Stimulated activated CD8-positive, alpha-beta memory T cell treated with anti-CD3 and anti-CD28 coated beads, Interleukin-7, amount 100 ng/mL, for 48 hours (primary cell): ENCODE measurements around the gene SP6.
A peak's percentile ranks its signal among the peaks of the same experiment; 100 is the strongest.

ENCODE experiments used
- DNase-seq, 2 donors: peaks; one replicate each; pipeline ENCODE4 v3.0.0-alpha.2; 2020; ENCODE audit warnings: low read depth in 1 of 2; ENCODE audit errors: extremely low read depth in 1 of 2

SP6 gene

DNA sequence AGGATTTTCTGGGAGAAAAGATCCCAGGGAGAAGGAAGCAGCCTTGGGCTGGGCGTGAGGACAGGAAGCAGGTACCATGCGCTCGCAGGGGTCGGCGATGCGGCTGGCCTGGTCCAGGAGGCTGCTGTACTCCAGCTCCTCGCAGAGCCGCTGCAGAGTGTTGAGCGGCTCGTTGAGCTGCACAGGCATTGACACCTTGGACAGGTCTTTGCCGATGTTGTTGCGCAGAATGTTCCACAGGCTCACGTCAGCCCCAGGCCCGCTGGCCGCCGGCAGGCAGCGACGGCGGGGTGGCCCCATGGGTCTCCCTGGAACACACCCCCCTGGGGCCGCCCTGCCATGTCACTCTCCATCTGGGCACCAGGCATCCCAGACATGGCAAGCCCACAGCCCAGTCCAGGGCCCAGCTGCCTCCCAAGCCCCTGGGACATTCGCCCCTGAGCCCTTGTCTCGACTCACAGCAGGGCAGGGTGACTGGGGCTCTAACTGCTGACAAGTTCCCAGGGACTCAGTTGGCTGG, 37.4 kb downstream of the SP6 start:
- DNase-seq: no peak

DNA sequence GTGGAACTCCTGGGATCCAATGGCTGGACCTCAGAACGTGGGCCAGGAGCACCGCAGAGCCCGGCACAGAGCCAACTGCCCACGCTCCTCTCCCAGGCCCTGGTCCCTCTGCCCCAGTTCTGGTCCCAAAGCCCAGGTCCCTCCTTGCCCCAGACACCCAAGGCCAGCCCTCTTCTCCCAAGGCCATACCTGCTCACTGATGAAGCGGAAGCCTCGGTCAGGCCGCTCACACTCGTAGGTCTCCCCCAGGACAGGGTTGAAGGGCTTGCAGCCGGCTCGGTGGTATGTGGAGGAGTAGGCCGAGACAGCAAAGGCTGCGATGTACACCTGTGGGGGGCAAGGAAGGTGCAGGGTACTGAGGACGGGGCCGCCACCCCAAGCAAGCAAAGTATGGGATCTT, 37.9 kb downstream of the SP6 start:
- no peak for DNase-seq

DNA sequence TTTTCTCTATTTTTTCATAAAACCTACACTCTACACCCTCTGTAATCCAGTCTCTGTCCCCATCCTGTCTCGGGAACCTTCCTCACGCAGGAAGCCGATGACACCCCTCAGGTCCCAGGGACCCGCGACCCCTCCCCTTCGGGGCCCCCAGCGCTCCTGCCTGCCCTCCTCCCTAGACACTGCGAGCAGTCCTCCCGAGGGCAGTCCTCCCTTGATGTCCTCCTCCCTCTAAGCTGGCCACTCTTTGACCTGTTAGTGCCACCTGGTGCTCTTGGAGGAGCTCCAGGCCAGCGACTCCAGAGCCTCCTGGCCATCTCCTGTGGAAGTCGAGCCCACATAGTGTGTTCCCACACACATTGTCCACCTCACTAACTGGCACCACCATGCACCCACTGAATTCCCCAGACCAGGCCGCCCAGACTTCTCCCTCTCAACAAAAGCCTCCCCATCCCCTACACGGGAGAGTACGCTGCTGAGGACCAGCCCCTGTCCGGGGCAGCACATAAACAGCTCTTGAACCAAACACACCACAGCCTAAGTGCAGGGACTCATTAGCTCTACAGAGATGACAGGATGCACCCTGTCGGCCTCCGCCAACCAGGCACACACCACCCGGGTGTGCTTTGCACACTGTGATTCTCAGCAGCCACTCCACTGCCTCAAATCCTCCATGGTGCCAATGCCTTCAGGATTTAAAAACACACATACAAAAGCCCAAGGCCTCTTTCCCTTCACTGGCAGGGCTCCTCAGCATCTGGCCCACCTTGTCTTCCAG, 38.6 kb downstream of the SP6 start:
- DNase-seq: no peak

DNA sequence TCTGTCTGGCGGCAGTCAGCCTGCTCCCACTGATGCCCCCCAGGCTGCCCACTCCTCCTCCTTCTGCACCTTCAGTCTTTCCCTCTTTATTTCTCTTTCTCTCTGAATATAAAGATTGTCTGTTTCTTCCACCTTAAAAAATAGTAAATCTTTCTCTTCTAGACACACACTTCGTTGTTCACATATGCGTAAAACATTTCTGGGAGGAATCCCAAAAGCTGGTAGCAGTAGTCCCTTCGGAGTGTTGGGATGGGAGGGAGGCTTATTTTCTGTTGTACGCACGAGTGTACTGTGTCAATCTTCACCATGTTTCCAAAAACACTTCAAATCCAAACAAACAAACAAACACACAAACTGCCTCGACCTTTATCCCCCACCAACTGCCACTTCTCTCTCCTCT, 39.3 kb downstream of the SP6 start:
- no peak for DNase-seq

DNA sequence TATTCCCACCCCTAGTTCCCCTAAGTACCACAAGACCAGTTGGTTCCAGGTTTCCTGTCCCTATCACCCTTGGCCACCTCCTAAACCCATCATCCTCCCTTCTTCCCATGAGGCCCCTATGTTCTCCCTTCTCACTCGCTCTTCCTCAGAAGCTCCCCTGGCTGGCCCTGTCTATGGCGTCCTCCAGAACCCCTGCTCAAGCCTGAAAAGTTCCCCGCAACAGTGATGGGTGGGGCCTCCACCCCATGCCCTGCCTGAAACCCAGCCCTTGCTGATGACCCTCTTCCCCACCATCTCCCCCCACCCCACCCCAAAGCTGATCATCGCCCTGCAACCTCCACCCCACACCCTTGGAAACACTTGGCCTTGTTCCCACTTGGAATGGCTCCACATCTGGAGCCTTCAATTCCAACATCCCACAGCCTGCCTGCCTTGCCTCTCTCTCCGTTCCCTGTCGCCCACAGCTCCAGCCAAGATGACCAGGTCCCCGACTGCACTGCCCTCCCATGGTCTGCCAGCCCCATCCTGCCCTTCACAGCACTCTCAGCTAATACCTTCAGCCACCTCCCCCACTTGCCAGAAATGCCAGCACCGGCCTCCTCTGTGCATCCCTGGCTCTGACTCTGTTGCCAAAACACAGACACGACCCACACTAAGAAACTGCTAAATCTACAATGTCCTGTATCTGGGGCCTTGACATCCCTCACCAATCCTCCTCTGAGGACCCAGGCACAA, 39.9 kb downstream of the SP6 start:
- no peak for DNase-seq

DNA sequence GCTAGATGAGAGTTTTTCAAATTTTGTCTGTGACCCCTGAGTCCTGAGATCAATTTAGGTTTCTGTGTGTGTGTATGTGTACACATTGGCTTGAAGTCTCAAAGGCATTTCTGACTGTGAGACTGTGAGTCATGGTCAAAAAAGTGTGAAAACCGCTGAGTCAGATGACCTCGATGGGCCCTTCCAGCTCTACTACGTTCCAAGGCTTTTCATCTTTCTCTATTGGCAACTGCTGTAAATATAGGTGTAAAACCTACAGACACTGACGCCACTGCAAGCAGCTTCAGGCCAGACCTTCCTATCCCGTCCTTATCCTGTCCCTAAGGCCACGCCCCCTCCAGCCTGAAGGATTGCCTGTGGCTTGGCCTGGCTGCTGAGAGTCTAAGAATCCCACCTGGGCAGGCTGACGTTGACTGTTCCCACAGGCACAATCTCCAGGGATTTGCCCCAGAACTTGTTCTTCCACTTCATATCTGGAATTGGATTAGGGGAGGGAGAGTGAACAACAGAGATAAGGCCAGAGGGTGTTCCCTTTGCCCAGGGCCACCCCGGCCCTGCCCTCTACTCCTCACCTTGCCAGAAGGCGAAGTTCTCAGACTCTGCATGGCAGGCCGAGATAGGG, 40.7 kb downstream of the SP6 start:
- DNase-seq: no peak

DNA sequence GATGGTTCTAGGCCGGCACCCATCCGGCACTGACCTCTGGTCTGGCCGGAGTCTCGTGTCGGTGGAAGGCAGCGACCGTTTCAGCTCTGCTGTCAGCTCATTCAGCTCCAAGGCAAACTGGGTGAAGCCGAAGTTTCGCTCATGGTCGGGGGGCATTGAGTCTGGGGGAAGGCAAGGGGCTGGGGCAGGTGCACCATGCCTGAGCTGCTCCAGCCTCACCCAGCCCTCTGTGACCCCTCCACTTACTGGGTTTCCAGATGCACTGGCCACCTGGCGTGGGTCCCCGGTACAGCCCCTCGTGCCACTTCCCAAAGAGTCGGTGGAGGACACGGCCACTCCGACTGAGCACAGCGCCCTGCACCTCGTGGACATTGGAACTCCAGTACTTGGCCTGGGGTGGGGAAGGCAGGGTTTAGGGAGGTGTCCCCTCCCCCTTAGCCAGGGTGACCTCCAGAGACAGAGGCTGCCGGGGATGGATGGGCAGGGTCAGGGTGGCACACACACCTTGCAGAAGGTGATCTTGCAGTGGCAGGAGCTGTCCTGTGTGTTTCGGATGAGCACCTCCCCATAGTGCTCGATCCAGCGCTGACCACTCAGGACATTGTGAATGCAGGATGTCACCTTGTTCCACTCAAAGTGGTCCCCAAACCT, 42.0 kb downstream of the SP6 start:
- no peak for DNase-seq

DNA sequence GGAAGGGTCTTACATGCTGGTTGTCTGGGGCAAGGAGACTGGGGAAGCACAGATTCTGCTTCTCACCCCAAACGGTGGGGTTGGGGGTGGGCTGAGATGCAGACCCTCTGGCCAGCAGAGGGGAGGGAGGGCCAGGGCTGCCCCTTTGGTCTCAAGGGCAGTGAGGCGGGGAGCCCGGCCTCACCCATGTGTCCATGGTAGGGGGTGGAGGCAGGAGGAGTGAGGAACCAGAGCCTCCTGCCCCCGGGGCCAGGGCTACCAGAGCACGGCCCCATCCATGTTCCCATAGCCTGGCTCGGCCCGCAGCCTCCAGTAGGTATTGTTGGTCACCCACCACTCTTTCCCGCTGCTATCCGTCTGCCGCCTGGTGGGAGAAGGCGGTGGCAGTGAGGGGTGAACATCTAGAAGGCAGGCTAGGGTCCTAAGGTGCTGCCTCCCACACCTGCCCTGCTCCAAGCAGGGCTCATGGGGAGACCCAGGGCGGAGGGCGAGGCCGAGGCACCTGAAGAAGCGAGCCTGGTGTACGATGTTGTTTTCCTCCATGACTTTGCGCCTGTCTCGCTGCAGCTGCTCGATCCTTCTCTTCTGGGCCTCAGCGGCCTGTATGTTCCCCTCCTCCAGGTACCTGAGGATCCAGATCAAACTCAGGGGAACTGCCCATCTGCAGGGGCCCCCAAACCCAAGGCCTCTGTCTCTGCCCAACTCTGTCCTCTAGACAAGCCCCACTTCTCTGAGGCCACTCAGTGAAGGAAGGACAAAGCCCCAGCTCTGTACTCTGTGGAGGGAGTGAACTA, 42.7 kb downstream of the SP6 start:
- DNase-seq: no peak

DNA sequence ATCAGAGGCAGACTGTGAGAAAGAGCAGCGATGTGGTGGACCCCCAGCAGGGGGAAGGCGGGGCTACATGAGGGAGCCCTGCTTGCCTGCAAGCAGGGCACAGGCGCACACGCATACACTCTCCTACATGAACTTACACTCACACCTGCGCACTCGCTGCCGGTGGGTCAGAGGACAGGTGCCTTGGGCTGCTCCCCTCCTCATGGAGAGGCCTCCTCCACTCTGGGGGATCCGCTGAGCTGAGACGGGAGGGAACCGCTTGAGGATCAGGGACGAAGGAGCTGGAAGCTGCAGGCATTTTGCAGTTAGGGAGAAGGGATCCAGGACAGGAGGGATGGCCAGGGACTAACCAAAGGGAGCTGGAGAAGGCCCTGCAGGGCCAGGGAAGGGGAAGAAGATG, 43.5 kb downstream of the SP6 start:
- no peak for DNase-seq

DNA sequence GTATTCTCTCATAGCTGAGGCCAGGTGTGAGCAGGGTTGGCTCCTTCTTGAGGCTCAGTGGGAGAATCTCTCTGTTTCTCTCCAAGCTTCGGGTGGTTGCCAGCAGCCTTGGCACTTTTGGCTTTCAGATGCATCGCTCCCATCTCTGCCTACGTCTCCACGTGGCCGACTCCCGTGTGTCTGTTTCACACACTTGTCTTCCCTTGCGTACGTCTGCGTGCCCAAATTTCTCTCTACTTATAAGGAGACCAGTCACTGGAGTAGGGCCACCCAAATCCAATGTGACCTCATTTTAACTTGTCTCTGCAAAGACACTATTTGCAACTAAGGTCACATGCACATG, 44.1 kb downstream of the SP6 start:
- DNase-seq: no peak

DNA sequence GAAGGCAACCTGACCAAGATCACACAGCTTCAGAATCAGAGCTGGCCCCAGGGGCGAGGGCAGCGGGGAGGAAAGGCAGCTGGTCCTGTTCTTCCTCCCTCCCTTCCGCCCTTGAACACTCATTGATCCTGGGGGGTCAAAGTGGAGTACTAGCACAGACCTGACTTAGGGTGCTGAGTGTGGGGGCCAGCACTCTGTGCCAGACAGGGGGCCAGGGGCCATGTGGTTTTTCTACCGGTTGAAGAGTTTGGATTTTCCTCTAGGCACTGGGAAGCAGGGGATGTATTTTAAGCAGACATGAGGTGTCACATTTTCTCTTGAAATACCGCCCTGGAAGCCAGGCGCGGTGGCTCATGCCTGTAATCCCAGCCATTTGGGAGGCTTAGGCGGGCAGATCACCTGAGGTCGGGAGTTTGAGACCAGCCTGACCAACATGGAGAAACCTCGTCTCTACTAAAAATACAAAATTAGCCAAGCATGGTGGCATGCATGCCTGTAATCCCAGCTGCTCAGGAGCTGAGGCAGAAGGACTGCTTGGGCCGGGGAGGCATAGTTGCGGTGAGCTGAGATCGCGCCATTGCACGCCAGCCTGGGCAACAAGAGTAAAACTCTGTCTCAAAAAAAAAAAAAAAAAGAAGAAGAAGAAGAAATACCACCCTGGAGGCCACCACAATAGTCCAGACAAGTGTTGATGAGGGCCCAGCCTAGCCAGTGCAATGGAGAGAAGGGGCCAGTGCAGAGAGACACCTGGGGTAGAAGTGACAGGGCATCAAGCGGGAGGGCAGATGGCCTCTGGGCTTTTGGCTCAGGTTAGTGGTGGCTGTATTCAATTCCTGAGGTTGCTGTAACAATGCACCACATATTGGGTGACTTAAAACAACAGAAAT, 44.7 kb downstream of the SP6 start:
- DNase-seq: no peak

DNA sequence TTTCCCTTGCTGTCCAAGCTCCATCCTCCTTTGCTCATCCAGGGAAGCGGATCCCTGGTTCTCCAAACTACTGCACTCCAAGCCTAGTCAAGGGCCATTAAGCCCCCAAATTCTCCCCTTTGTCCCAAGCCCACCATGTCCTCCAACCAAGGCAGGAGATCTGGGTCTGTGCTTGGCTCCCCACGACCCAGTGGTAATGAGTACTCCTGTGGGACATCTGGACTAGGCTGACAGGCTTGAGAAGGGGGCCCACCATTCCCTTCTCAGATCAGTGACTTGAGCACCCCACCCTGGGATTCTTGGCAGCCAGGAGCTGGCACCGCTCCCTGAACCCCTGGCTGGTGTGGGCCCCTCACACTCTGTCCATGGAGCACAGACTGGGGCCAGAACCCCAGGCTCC, 46.5 kb downstream of the SP6 start:
- DNase-seq: no peak

DNA sequence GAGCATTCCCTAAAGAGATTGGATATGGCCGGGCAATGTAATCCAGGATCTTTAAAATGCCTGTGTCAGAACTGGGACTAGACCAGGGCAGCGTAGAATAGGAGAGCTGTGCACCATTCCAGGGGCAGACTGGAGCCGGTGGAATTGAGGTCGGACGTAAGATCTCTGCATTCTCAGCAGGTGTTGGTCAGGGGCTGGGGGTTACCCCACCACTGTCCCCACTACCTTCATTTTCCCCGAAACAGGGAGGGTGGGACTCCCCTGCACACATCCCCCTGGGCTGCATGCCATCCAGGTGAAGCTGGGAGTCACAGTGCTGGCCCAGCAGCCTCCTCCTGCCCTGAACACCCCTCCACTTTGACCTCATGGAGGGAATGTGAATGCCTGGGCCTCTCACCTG, 47.2 kb downstream of the SP6 start:
- DNase-seq: no peak

DNA sequence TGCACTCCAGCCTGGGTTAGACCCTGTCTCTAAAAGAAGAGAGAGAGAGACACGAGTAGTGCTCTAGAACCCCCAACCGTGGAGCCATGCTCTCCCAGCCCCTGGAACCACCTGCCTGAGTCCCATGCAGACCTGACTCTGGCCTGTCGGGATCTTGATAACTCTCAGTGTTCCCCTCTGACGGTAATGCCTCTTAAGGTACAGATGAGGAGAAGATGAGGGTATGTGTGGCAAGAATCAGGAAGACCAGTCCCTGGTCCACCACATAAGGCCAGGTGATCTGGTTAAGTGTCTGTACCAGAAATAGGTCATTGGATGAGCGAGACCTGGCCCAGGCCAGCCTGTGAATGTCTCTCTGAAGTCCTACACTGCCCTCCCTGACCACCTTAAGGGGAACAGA, 47.8 kb downstream of the SP6 start:
- no peak for DNase-seq

DNA sequence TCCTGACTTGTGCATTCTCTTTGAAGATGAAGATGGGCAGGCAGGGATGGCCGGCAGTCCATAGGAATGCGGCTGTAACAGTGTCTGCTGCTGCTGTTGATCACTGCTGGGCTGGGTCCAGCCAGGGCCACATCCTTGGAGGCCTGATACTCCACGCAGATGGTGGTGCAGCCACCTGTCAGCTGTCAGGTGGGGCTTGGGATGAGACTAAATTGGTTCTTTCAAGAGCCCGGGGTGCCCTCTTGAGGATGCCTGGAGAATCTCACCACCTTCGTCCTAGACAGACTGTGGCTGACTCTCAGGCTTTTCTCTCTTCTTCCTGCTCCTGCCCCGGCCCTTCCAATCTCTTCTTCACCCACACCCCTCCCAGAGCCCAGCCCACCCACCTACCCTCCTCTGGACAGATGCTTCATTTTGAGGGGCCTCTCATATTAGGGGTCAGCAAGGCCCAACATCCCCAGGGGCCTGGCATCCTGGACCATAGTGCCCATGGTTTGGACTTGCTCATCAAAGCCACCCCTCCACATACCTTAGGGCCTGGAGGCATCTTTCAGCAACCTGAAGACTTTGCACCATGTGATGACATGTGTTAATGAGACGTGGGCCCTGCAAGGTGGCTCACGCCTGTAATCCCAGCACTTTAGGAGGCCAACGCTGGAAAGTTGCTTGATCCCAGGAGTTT, 48.5 kb downstream of the SP6 start:
- peak in 1 of 2 donors; percentile 42 for DNase-seq

DNA sequence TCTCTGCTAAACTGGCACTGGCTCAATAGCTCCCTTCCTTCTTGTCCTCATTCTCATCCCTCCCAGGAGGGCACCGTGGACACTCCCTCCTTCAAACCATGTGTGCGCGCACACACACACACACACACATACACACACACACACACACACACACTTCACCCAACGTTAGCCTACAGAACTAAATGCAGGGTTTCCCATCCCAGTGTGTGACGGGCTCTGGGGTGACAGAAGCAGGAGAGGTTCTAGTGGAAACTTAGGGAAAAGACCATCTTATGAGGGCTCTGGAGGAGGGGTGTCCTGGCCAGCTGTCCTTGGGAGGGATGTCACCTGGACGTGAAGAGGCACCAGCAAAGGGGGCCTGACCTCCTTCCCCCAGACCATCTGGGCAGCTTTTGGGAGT, 49.1 kb downstream of the SP6 start:
- no peak for DNase-seq

DNA sequence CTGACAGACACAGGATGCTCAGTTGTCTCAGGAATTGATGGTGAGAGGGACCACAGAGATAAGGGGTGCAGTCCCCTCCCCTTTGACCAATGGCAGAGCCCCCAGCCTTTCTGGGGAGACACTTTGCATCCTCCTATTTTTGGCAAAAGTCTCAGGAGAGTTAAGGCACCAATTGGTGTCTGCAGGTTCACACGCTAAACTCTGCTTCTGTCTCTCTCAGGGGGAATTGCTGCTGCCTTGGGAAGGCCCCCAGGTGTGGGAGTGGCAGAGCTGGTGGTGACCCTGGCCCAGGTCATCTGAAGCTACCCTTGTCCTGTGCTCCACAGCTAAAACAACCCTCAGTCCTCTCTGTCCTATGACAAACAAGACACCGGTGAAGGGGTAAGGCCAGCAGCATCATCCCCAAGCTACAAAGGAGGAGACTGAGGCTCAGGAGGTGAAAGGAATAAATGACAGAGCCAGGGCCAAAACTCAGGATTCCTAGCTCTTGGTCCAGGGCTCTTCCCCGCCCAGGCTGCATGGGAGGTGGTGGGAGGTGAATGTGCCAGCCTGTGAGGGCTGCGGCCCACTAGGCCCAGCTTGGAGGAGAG, 49.7 kb downstream of the SP6 start:
- no peak for DNase-seq

DNA sequence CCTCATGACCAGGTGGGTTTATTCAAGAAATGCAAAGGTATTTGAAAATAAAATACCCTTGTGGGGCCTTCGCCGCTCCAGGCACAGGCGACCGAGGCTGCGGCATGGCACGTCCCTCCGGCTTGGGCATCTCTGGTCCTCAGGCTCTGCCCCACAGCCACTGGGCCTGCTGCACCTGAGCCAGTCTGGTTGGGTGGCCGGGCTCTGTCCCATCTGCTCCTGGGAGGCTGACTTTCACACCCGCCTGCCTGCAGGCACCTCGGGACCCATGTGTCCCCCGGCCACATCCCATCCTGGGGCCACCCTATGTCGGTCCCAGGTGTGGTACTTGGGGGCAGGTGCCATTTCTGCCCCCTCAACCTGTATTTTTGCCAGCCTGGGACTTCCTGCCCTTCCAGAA, 50.3 kb downstream of the SP6 start:
- no peak for DNase-seq

DNA sequence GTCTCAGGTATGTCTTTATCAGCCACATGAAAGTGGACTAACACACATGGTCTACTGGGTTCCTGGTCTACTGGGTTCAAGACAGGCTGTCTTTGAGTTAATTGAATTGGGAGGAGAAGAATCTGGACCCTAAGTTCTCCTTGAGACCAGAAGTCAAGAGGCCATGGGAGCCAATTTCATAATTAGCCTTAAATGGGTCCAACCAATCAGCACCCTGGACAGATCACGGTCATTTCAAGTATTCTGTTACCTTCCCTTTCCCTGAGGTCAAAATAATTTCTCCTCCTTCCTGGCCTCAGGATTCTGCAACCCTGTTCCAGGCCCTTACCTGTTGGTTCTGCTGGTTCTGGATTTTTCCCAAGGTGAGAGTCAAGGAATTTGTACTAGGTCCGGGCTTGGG, 53.2 kb downstream of the SP6 start:
- DNase-seq: no peak
